ENCODE results near the gene SEL1L2. TPM values are rescaled to one million over a fixed set of nuclear protein-coding genes. Genes with fewer than 3 reads are reported as not detected.

Gene SEL1L2
- total and polyA plus RNA-seq, 4 experiments from 2014 or later: not detected

- no peak overlapping the region for H3K4me3 Mint-ChIP-seq
- Histone ChIP-seq H3K36me3 (ENCODE audit: insufficient read depth, low read length) (no peaks in the 10 kb centered on the region), H3K27me3 (ENCODE audit: insufficient read depth, low read length) (no peaks in the 10 kb centered on the region), H3K4me1 (ENCODE audit: insufficient read depth, low read length) (no peaks in the 10 kb centered on the region), H3K9me3 (ENCODE audit: control insufficient read depth in 1 of 2, low read length in 2 of 2) (no peaks in the 10 kb centered on the region), H3K27ac (ENCODE audit: low read depth, low read length) (no peak overlapping the region), H3K4me3 (ENCODE audit: low read length in 2 of 2) (no peak overlapping the region)
- intact Hi-C loops (cut with micrococcal nuclease): no loop called here
- H3K36me3 Mint-ChIP-seq: no peaks in the 10 kb centered on the region
- H3K4me1 Mint-ChIP-seq: no peaks in the 10 kb centered on the region
- H3K9me3 Mint-ChIP-seq: peaks cover 0 to 2% (median 0%) of the 10 kb centered on the region in 8 donors
- ChIA-PET POLR2A (ENCODE audit: partially characterized antibody) (no interaction called here), CTCF (ENCODE audit: partially characterized antibody) (no interaction called here)
- DNase-seq: no peak
- peaks cover 1 to 2% of the 10 kb centered on the region in 2 donors for H3K27me3 Mint-ChIP-seq
- no peak overlapping the region for H3K27ac Mint-ChIP-seq
Measured at GRCh38 chr20:13865791-13866351, 124.5 kb downstream of the SEL1L2 start.

- intact Hi-C loops (cut with micrococcal nuclease): no loop called here
- Histone ChIP-seq H3K27ac (ENCODE audit: low read depth, low read length) (no peak overlapping the region), H3K36me3 (ENCODE audit: insufficient read depth, low read length) (no peaks in the 10 kb centered on the region), H3K9me3 (ENCODE audit: control insufficient read depth in 1 of 2, low read length in 2 of 2) (no peaks in the 10 kb centered on the region), H3K4me3 (ENCODE audit: low read length in 2 of 2) (no peak overlapping the region), H3K4me1 (ENCODE audit: insufficient read depth, low read length) (no peaks in the 10 kb centered on the region), H3K27me3 (ENCODE audit: insufficient read depth, low read length) (no peaks in the 10 kb centered on the region)
- DNase-seq: no peak
- H3K9me3 Mint-ChIP-seq: peaks cover 0 to 4% (median 0%) of the 10 kb centered on the region in 8 donors
- H3K4me1 Mint-ChIP-seq: no peaks in the 10 kb centered on the region
- H3K4me3 Mint-ChIP-seq: no peak overlapping the region
- H3K36me3 Mint-ChIP-seq: no peaks in the 10 kb centered on the region
- H3K27ac Mint-ChIP-seq: no peak overlapping the region
- ChIA-PET POLR2A (ENCODE audit: partially characterized antibody) (no interaction called here), CTCF (ENCODE audit: partially characterized antibody) (no interaction called here)
- peaks cover 1 to 5% of the 10 kb centered on the region in 2 donors for H3K27me3 Mint-ChIP-seq
Measured at GRCh38 chr20:13865156-13865555, 125.3 kb downstream of the SEL1L2 start.

GRCh38 chr20:13863244-13863643, 127.2 kb downstream of the SEL1L2 start:
- no peaks in the 10 kb centered on the region for H3K4me1 Mint-ChIP-seq

GRCh38 chr20:13862245-13862644, 128.2 kb downstream of the SEL1L2 start:
- CTCF ChIA-PET (ENCODE audit: partially characterized antibody): no interaction called here
- H3K36me3 Mint-ChIP-seq: no peaks in the 10 kb centered on the region
- Histone ChIP-seq H3K27me3 (ENCODE audit: insufficient read depth, low read length) (no peaks in the 10 kb centered on the region), H3K4me3 (ENCODE audit: low read length in 2 of 2) (no peak overlapping the region), H3K4me1 (ENCODE audit: insufficient read depth, low read length) (no peaks in the 10 kb centered on the region), H3K9me3 (ENCODE audit: control insufficient read depth in 1 of 2, low read length in 2 of 2) (no peaks in the 10 kb centered on the region), H3K36me3 (ENCODE audit: insufficient read depth, low read length) (no peaks in the 10 kb centered on the region), H3K27ac (ENCODE audit: low read depth, low read length) (no peak overlapping the region)
- DNase-seq: no peak
- POLR2A ChIA-PET (ENCODE audit: partially characterized antibody): no interaction called here
- no peak overlapping the region for H3K27ac Mint-ChIP-seq
- H3K27me3 Mint-ChIP-seq: peaks cover 3 to 5% of the 10 kb centered on the region in 2 donors
- H3K9me3 Mint-ChIP-seq: peaks cover 0 to 3% (median 0%) of the 10 kb centered on the region in 8 donors
- intact Hi-C loops (cut with micrococcal nuclease): no loop called here
- no peaks in the 10 kb centered on the region for H3K4me1 Mint-ChIP-seq
- H3K4me3 Mint-ChIP-seq: no peak overlapping the region

More at GRCh38 chr20:13863244-13863643, 127.2 kb downstream of the SEL1L2 start:
- Histone ChIP-seq H3K4me3 (ENCODE audit: low read length in 2 of 2) (no peak overlapping the region), H3K9me3 (ENCODE audit: control insufficient read depth in 1 of 2, low read length in 2 of 2) (no peaks in the 10 kb centered on the region), H3K36me3 (ENCODE audit: insufficient read depth, low read length) (no peaks in the 10 kb centered on the region), H3K27ac (ENCODE audit: low read depth, low read length) (no peak overlapping the region), H3K4me1 (ENCODE audit: insufficient read depth, low read length) (no peaks in the 10 kb centered on the region), H3K27me3 (ENCODE audit: insufficient read depth, low read length) (no peaks in the 10 kb centered on the region)
- H3K36me3 Mint-ChIP-seq: no peaks in the 10 kb centered on the region
- ChIA-PET CTCF (ENCODE audit: partially characterized antibody) (no interaction called here), POLR2A (ENCODE audit: partially characterized antibody) (no interaction called here)
- no peak for DNase-seq
- H3K27ac Mint-ChIP-seq: no peak overlapping the region
- no peak overlapping the region for H3K4me3 Mint-ChIP-seq
- intact Hi-C loops (cut with micrococcal nuclease): no loop called here
- peaks cover 0 to 3% (median 0%) of the 10 kb centered on the region in 8 donors for H3K9me3 Mint-ChIP-seq
- H3K27me3 Mint-ChIP-seq: peaks cover 3 to 5% of the 10 kb centered on the region in 2 donors

GRCh38 chr20:13858871-13859270, 131.5 kb downstream of the SEL1L2 start:
- Mint-ChIP-seq H3K4me3 (no peak overlapping the region), H3K9me3 (peaks cover 0 to 3% (median 0%) of the 10 kb centered on the region in 8 donors), H3K4me1 (no peaks in the 10 kb centered on the region), H3K36me3 (no peaks in the 10 kb centered on the region), H3K27ac (no peak overlapping the region), H3K27me3 (peaks cover 1 to 10% of the 10 kb centered on the region in 2 donors)
- ChIA-PET CTCF (ENCODE audit: partially characterized antibody) (no interaction called here), POLR2A (ENCODE audit: partially characterized antibody) (no interaction called here)
- no peaks in the 10 kb centered on the region for H3K9me3 ChIP-seq (ENCODE audit: control insufficient read depth in 1 of 2, low read length in 2 of 2)
- no peak for DNase-seq
- H3K4me3 ChIP-seq (ENCODE audit: low read length in 2 of 2): no peak overlapping the region
- intact Hi-C loops (cut with micrococcal nuclease): no loop called here
- H3K36me3 ChIP-seq (ENCODE audit: insufficient read depth, low read length): no peaks in the 10 kb centered on the region
- H3K27me3 ChIP-seq (ENCODE audit: insufficient read depth, low read length): no peaks in the 10 kb centered on the region
- H3K4me1 ChIP-seq (ENCODE audit: insufficient read depth, low read length): no peaks in the 10 kb centered on the region
- no peak overlapping the region for H3K27ac ChIP-seq (ENCODE audit: low read depth, low read length)

- intact Hi-C loops (cut with micrococcal nuclease): no loop called here
- no peak for DNase-seq
- POLR2A ChIA-PET (ENCODE audit: partially characterized antibody): no interaction called here
- CTCF ChIA-PET (ENCODE audit: partially characterized antibody): no interaction called here
- Mint-ChIP-seq H3K4me3 (no peak overlapping the region), H3K36me3 (no peaks in the 10 kb centered on the region), H3K4me1 (no peaks in the 10 kb centered on the region), H3K9me3 (peaks cover 0 to 3% (median 0%) of the 10 kb centered on the region in 8 donors), H3K27ac (no peak overlapping the region), H3K27me3 (peaks cover 1 to 10% of the 10 kb centered on the region in 2 donors)
- H3K36me3 ChIP-seq (ENCODE audit: insufficient read depth, low read length): no peaks in the 10 kb centered on the region
- H3K27me3 ChIP-seq (ENCODE audit: insufficient read depth, low read length): no peaks in the 10 kb centered on the region
- no peak overlapping the region for H3K4me3 ChIP-seq (ENCODE audit: low read length in 2 of 2)
- H3K4me1 ChIP-seq (ENCODE audit: insufficient read depth, low read length): no peaks in the 10 kb centered on the region
- no peak overlapping the region for H3K27ac ChIP-seq (ENCODE audit: low read depth, low read length)
- no peaks in the 10 kb centered on the region for H3K9me3 ChIP-seq (ENCODE audit: control insufficient read depth in 1 of 2, low read length in 2 of 2)
Measured at GRCh38 chr20:13858439-13858838, 132.0 kb downstream of the SEL1L2 start.

GRCh38 chr20:13857961-13858360, 132.5 kb downstream of the SEL1L2 start:
- H3K27ac Mint-ChIP-seq: no peak overlapping the region
- no peak for DNase-seq
- ChIA-PET CTCF (ENCODE audit: partially characterized antibody) (no interaction called here), POLR2A (ENCODE audit: partially characterized antibody) (no interaction called here)
- H3K36me3 ChIP-seq (ENCODE audit: insufficient read depth, low read length): no peaks in the 10 kb centered on the region
- H3K36me3 Mint-ChIP-seq: no peaks in the 10 kb centered on the region
- H3K9me3 ChIP-seq (ENCODE audit: control insufficient read depth in 1 of 2, low read length in 2 of 2): no peaks in the 10 kb centered on the region
- H3K4me1 ChIP-seq (ENCODE audit: insufficient read depth, low read length): no peaks in the 10 kb centered on the region
- H3K27ac ChIP-seq (ENCODE audit: low read depth, low read length): no peak overlapping the region
- intact Hi-C loops (cut with micrococcal nuclease): no loop called here
- peaks cover 0 to 3% (median 0%) of the 10 kb centered on the region in 8 donors for H3K9me3 Mint-ChIP-seq
- H3K27me3 Mint-ChIP-seq: peaks cover 1 to 10% of the 10 kb centered on the region in 2 donors
- no peaks in the 10 kb centered on the region for H3K27me3 ChIP-seq (ENCODE audit: insufficient read depth, low read length)
- no peaks in the 10 kb centered on the region for H3K4me1 Mint-ChIP-seq
- no peak overlapping the region for H3K4me3 ChIP-seq (ENCODE audit: low read length in 2 of 2)
- no peak overlapping the region for H3K4me3 Mint-ChIP-seq

- POLR2A ChIA-PET (ENCODE audit: partially characterized antibody): no interaction called here
- H3K4me1 ChIP-seq (ENCODE audit: insufficient read depth, low read length): no peaks in the 10 kb centered on the region
- H3K27ac ChIP-seq (ENCODE audit: low read depth, low read length): no peak overlapping the region
- H3K9me3 ChIP-seq (ENCODE audit: control insufficient read depth in 1 of 2, low read length in 2 of 2): no peaks in the 10 kb centered on the region
- H3K36me3 ChIP-seq (ENCODE audit: insufficient read depth, low read length): no peaks in the 10 kb centered on the region
- no peaks in the 10 kb centered on the region for H3K27me3 ChIP-seq (ENCODE audit: insufficient read depth, low read length)
- intact Hi-C loops (cut with micrococcal nuclease): no loop called here
- no peak overlapping the region for H3K27ac Mint-ChIP-seq
- H3K4me3 Mint-ChIP-seq: no peak overlapping the region
- H3K36me3 Mint-ChIP-seq: no peaks in the 10 kb centered on the region
- peaks cover 1 to 11% of the 10 kb centered on the region in 2 donors for H3K27me3 Mint-ChIP-seq
- no peak for DNase-seq
- no peaks in the 10 kb centered on the region for H3K4me1 Mint-ChIP-seq
- CTCF ChIA-PET (ENCODE audit: partially characterized antibody): no interaction called here
- peaks cover 0 to 3% (median 0%) of the 10 kb centered on the region in 8 donors for H3K9me3 Mint-ChIP-seq
- no peak overlapping the region for H3K4me3 ChIP-seq (ENCODE audit: low read length in 2 of 2)
Measured at GRCh38 chr20:13857304-13857703, 133.1 kb downstream of the SEL1L2 start.

Data from CD4-positive, alpha-beta memory T cell (primary cell).